ENCODE measurements around the gene ADM2. TPM values are rescaled to one million over a fixed set of nuclear protein-coding genes. Genes with fewer than 3 reads are reported as not detected.
A peak's percentile ranks its signal among the peaks of the same experiment; 100 is the strongest.
"Not testable (repeated sequence)": the region's sequence is repeated elsewhere in the genome, so short reads cannot be mapped to it uniquely, and the experiment has no call there.

ADM2 gene, protein sequence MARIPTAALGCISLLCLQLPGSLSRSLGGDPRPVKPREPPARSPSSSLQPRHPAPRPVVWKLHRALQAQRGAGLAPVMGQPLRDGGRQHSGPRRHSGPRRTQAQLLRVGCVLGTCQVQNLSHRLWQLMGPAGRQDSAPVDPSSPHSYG
- total RNA-seq = 1 to 10 TPM; 4.8 to 9.4 (median 8.2) TPM

DNA sequence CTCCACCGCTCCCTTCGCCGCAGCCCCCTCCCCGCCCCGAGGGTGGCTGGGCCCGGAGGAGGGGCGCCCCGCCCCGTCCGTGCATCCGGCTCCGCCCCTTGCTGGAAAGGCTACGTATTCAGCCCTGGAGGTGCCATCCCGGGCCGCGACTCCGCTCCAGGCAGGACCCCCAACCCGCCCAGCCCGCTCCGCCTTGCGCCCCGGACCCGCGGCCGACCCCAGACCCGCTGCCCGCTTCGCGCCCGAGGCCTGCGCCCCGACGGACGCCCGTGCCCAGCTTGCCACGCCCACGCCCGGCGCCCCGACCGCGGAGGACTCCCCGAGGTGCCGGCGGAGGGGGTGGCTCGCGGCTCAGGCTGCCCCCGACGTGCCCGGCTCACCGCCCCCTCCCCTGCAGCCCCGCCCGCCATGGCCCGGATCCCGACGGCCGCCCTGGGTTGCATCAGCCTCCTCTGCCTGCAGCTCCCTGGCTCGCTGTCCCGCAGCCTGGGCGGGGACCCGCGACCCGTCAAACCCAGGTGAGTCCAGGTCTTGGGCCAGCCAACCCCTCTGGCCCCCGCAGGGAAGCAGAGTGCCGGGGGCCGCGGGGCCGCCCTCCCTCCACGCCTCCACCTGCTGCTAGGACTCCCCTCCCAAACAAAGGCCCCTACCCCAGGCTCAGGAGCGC, at the start of gene ADM2:
Gene ADM2 (plus strand): TSS at position 104 of the 667 bp plus-strand sequence. CDS start 305 bp downstream, at position 409.
- H3K4me3 Mint-ChIP-seq = peak within 1 kb of the TSS; percentile 78
- ATAC-seq = peak; percentile 84 to 87
- peaks cover 2% of the 10 kb centered on the region for H3K4me1 Mint-ChIP-seq (ENCODE audit: low read depth)
- H3K27me3 Mint-ChIP-seq (ENCODE audit: low read depth) = peaks cover 6% of the 10 kb centered on the region
- DNase-seq = peak; percentile 61
- no peaks in the 10 kb centered on the region for H3K36me3 Mint-ChIP-seq (ENCODE audit: insufficient read depth)
- no peaks in the 10 kb centered on the region for H3K9me3 Mint-ChIP-seq

DNA sequence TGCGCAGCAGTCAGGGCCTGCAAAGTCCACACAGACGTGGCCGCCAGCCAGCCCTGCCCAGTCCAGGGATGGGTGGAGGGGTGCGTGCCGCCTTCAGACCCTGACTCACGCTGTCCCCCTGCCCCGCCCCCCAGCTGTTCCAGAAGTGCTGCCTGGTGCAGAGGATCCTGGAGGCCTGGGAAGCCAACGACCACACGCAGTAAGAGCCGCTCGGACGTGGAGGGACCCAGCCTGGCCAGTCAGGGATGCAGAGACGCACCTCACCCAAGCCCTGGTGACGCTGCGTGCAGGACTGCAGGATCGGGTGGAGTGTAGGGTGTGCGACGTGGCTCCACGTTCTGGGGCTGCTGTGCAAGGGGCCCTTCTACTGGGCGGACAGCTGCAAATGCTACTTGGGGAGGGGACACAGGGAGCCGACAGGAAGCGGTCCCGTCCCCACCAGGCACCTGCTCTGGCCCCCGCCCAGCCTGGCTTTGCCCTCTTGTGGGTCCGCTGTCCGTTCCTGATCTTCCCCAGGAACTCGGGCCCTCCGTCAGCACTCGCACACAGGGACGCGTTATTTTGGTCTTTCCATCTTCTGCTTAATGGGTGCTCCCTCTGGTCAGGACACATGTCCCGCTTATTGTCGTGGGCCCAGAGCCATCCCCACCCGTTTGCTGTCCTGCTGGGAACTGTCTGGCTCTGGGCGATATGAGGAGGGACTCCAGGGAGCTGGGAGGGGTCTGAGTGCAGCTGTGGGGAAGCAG, 49.0 kb upstream of the ADM2 start:
- Mint-ChIP-seq H3K9me3 (no peaks in the 10 kb centered on the region), H3K36me3 (ENCODE audit: insufficient read depth) (peaks cover 19% of the 10 kb centered on the region), H3K4me1 (ENCODE audit: low read depth) (no peaks in the 10 kb centered on the region)

DNA sequence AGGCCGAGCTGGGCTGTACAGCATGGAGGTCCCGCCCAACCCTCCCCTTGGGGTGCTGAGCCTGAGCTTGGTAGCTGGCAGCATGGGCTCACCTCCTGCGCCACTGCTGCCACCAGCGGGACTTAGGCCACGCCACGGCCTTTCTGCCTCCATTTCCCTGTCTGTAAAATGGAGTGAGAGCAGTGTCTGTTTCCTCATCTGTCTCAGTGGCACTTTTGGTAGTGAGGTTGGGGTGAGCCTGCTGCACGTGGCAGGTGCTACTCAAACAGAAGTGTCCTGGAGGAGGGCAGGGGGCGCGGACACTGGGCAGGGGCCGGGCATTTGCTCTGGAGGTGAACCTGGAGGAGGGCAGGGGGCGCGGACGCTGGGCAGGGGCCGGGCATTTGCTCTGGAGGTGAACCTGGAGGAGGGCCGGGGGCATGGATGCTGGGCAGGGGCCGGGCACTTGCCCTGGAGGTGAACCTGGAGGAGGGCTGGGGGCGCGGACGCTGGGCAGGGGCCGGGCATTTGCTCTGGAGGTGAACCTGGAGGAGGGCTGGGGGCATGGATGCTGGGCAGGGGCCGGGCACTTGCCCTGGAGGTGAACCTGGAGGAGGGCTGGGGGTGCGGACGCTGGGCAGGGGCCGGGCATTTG, 48.3 kb upstream of the ADM2 start:
- H3K36me3 Mint-ChIP-seq (ENCODE audit: insufficient read depth) = peaks cover 19% of the 10 kb centered on the region
- not testable (repeated sequence) for H3K4me1 Mint-ChIP-seq (ENCODE audit: low read depth); ATAC-seq; H3K27me3 Mint-ChIP-seq (ENCODE audit: low read depth); H3K9me3 Mint-ChIP-seq; DNase-seq; H3K4me3 Mint-ChIP-seq

More for the DNA sequence above, 49.0 kb upstream of the ADM2 start:
- Mint-ChIP-seq H3K27me3 (ENCODE audit: low read depth) (no peaks in the 10 kb centered on the region), H3K4me3 (no peak overlapping the region)
- DNase-seq = no peak
- ATAC-seq = no peak

DNA sequence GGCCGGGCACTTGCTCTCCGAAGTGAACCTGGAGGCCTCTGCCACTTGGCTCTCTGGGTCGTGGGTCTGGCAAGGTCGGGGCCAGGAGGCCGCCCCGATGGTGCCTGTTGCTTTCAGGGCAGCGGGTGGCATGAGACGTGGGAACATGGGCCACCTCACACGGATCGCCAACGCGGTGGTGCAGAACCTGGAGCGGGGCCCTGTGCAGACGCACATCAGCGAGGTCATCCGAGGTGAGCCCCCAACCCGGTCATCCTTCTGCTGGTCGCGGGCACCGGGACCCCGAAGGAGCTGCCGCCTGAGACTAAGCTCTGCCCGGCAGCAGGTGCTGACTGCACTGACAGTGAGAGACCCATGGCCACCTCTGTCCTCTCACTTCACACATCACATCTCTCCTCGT, 46.5 kb upstream of the ADM2 start:
- no peaks in the 10 kb centered on the region for H3K9me3 Mint-ChIP-seq
- no peak for ATAC-seq
- H3K27me3 Mint-ChIP-seq (ENCODE audit: low read depth) = no peaks in the 10 kb centered on the region

DNA sequence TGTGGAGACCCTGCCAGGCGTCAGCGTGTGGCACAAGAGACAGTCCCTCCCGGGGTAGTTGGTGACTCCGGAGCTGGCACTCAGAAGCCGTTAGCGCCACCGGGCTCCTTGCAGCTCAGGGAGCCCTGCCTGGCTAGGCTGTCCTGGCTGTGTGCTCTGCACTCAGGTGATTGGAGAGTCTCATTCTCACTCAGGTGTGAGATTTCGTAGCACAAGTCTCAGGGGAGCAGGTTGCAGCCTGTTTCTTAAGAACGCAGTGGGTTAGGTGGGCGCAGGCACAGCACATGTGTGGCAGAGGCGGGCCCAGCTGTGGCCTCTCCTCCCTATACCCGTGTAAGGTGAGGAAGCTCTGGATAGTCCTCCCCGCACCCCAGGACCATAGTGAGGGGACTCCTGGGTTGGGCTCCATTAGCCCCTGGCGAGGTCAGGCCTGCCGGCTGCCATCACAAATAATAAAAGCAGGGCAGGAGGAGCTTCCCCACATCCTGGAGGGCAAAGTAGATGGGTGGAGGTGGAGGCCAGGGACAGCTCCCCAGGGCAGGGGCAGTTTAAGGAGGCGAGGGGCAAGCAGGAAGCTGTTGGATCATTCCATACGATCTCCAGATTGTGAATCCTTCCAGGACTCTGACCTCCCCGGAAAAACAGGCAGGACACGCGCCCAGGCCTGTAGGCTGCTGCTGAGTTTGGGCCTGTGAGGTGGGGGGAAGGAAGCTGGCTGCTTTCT, 45.9 kb upstream of the ADM2 start:
- ATAC-seq = no peak
- H3K36me3 Mint-ChIP-seq (ENCODE audit: insufficient read depth) = peaks cover 12% of the 10 kb centered on the region
- H3K4me1 Mint-ChIP-seq (ENCODE audit: low read depth) = no peaks in the 10 kb centered on the region

More for the DNA sequence above, 46.5 kb upstream of the ADM2 start:
- DNase-seq = no peak
- no peak overlapping the region for H3K4me3 Mint-ChIP-seq
- peaks cover 12% of the 10 kb centered on the region for H3K36me3 Mint-ChIP-seq (ENCODE audit: insufficient read depth)
- H3K4me1 Mint-ChIP-seq (ENCODE audit: low read depth) = no peaks in the 10 kb centered on the region

DNA sequence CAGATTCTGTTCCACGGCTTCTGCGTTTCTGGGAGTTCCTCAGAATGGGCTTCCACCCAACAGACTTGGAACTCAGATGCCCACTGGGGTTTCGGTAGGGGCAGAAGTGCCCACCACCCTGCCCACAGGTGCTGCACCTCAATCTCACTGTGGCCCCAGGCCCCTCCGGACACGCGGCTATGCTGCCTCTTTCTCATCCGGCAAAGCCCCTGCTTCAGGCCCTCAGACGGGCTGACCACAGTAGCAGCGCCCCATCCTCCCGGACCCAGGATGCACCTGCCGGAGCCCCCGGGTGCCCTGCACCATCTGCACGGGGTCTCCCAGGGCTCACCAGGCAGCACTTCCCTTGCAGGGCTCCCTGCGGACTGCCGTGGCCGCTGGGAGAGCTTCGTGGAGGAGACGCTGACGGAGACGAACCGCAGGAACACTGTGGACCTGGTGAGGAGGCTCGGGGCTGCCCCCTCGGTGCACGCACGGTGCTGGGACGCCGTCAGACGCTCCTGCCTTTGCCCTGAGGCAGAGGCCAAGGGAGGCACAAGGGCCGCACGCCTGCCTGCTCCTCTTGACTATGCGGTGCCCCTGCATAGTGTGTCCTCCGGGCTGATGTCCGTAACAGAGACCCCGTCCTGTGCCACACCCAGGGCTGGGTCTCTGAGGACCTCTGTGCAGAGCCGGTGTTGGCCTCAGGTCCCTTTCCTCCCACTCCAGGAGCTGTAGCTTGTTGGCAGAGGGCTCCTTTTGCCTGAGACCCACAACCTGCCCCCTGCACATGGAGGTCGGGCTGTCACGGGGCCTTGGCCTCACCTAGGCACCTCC, 45.1 kb upstream of the ADM2 start:
- Mint-ChIP-seq H3K4me3 (no peak overlapping the region), H3K4me1 (ENCODE audit: low read depth) (no peaks in the 10 kb centered on the region), H3K36me3 (ENCODE audit: insufficient read depth) (peaks cover 12% of the 10 kb centered on the region), H3K9me3 (no peaks in the 10 kb centered on the region), H3K27me3 (ENCODE audit: low read depth) (no peaks in the 10 kb centered on the region)
- ATAC-seq (no peak), DNase-seq (no peak)

More for the DNA sequence above, 45.9 kb upstream of the ADM2 start:
- Mint-ChIP-seq H3K27me3 (ENCODE audit: low read depth) (no peaks in the 10 kb centered on the region), H3K9me3 (no peaks in the 10 kb centered on the region), H3K4me3 (no peak overlapping the region)
- DNase-seq = no peak

DNA sequence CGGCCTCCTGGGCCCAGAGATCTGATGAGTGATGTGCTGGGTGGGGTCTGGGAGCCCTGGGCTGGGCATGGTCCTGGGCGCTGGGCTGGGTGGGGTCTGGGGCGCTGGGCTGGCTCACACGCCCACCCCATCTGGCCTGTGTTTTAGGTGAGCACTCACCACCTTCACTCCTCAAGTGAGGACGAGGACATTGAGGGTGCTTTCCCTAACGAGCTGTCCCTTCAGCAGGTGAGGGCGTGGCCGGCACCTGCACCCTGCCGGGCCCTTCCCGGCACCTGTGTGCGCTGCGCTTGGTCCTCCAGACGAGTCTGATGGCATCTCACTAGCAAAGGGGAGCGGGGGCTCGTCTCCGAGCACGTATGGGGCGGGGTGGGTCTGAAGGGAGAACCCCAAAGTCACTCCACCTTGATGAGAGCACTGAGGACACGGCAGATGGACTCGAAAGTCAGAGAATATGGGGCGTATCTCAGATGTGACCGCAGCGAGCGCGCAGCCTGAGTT, 44.5 kb upstream of the ADM2 start:
- Mint-ChIP-seq H3K9me3 (no peaks in the 10 kb centered on the region), H3K36me3 (ENCODE audit: insufficient read depth) (peaks cover 7% of the 10 kb centered on the region), H3K4me3 (no peak overlapping the region), H3K4me1 (ENCODE audit: low read depth) (no peaks in the 10 kb centered on the region), H3K27me3 (ENCODE audit: low read depth) (no peaks in the 10 kb centered on the region)
- DNase-seq = no peak
- ATAC-seq = no peak

DNA sequence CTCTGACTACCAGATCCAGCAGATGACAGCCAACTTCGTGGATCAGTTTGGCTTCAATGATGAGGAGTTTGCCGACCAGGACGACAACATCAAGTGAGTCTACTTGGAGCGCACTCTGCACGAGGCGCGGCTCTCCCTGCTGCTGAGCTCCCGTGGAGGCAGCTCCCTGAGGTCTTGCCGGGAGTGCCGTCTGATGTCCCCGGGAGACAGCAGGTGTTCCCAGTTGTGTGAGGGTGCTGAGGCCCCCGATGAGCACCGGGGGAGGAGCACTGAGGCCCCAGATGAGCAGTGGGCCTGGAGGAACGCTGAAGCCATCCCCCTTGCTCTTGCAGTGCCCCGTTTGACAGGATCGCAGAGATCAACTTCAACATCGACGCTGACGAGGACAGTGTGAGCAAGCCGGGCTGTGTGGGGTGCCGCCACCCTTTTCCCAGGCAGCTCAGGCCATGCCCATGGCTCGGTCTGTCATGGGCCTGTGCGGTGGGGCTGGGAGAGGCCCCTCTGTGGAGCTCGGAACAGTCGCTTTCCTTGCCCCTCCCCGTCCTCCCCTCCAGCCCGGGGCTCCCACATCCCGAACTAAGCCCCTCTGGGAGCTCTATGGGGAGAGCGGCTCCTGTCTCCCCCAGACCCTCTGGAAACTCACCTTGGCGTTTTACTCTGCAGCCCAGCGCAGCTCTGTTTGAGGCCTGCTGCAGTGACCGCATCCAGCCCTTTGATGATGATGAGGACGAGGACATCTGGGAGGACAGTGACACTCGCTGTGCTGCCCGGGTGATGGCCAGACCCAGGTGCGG, 43.6 kb upstream of the ADM2 start:
- H3K36me3 Mint-ChIP-seq (ENCODE audit: insufficient read depth) = peaks cover 7% of the 10 kb centered on the region
- H3K27me3 Mint-ChIP-seq (ENCODE audit: low read depth) = no peaks in the 10 kb centered on the region
- ATAC-seq = no peak
- H3K9me3 Mint-ChIP-seq = no peaks in the 10 kb centered on the region
- DNase-seq = no peak
- no peaks in the 10 kb centered on the region for H3K4me1 Mint-ChIP-seq (ENCODE audit: low read depth)
- H3K4me3 Mint-ChIP-seq = no peak overlapping the region

DNA sequence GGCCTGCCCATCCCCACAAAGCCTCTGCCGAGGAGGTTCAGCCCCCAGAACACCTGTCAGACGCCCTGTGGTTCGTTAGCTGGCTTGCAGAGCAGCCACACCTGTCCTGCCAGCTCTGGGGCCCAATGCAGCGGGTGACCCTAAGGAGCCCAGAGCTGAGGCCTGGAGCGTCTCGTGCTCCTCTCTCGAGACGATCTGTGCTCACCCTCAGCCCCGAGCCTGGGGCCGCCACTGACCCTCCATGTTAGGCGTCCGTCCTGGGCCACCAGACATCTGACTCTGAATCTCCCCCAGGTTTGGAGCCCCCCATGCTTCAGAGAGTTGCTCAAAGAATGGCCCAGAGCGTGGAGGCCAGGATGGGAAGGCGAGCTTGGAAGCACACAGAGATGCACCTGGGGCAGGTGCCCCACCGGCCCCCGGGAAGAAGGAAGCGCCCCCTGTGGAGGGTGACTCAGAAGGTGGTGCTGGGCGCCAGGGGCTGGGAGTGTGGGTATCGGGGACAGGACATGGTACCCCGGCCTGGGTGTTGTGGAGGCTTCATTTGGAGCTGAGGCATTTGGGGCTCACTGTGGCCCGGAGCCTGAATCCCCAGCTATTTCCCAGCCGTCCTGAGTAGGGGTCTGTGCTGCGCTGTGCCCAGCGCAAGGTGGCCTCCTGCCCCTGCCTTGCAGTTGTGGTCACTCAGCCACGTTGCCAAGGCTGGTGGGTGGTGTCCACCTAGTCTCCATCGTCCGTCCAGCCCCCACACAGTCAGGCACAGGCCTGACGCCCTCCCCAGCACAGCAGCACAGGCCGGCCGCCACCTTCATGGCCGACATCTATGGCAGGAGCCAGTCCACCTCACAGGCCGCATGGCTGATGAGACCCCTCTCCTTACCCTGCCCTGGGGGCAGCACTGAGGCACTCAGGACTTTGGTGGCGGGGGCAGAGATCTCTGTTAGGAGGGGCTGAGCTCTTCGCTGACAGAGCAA, 42.8 kb upstream of the ADM2 start:
- ATAC-seq = no peak
- H3K4me3 Mint-ChIP-seq = no peak overlapping the region
- H3K9me3 Mint-ChIP-seq = no peaks in the 10 kb centered on the region
- peaks cover 4% of the 10 kb centered on the region for H3K4me1 Mint-ChIP-seq (ENCODE audit: low read depth)
- H3K36me3 Mint-ChIP-seq (ENCODE audit: insufficient read depth) = peaks cover 10% of the 10 kb centered on the region
- no peaks in the 10 kb centered on the region for H3K27me3 Mint-ChIP-seq (ENCODE audit: low read depth)
- DNase-seq = no peak

DNA sequence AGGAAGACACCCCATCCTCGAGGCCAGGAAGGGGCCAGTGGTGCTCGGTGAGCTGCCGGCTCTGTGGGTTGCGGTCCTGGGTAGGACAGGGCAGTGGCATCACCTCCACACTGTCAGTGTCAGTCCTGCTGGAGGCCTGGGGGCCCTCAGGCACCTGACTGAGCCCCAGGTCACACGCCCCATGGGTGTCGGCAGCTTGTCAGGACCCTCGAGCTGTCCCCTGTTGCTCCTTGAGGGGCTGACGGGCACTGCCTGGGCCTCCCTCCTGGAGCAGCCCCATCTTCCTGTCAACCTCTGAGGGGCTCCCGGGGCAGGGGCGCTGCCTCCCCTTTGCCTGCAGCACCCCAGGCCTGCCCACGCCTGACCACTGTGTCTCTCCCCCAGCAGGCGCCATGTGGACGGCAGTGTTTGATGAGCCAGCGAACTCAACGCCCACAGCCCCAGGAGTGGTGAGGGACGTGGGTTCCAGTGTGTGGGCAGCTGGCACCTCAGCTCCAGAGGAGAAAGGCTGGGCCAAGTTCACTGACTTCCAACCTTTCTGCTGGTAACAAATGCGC, 42.0 kb upstream of the ADM2 start:
- ATAC-seq = no peak
- H3K4me3 Mint-ChIP-seq = no peak overlapping the region
- H3K36me3 Mint-ChIP-seq (ENCODE audit: insufficient read depth) = peaks cover 10% of the 10 kb centered on the region
- no peaks in the 10 kb centered on the region for H3K27me3 Mint-ChIP-seq (ENCODE audit: low read depth)
- peaks cover 4% of the 10 kb centered on the region for H3K4me1 Mint-ChIP-seq (ENCODE audit: low read depth)
- no peaks in the 10 kb centered on the region for H3K9me3 Mint-ChIP-seq
- DNase-seq = no peak

DNA sequence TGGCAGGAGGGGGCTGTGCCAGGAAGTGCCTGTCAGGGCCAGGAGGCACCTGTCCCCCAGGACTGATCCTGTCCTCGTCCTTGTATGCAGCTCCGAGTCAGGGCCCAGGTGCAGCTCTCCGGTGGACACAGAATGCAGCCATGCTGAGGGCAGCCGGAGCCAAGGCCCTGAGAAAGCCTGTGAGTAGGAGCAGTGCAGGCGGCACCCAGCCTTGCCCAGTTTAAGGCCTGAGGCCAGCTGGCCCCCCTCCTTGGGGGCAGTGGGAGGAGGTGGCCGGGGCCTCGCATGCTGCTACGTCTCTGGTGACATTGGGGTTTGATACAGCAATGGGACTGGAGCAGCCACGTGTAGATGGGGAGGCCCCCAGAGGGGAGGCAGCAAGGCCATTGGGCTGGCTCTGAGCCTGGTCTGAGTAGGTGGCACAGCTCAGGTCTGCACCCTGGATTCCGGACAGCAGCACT, 41.4 kb upstream of the ADM2 start:
- no peak for DNase-seq
- no peak for ATAC-seq

More for the DNA sequence above, 41.4 kb upstream of the ADM2 start:
- peaks cover 4% of the 10 kb centered on the region for H3K4me1 Mint-ChIP-seq (ENCODE audit: low read depth)
- no peaks in the 10 kb centered on the region for H3K27me3 Mint-ChIP-seq (ENCODE audit: low read depth)
- H3K36me3 Mint-ChIP-seq (ENCODE audit: insufficient read depth) = peaks cover 10% of the 10 kb centered on the region
- no peak overlapping the region for H3K4me3 Mint-ChIP-seq
- no peaks in the 10 kb centered on the region for H3K9me3 Mint-ChIP-seq
